NCI-H345 (cell line): Measurements from ENCODE around the gene TRA2B.

Experiments used
- DNase-seq: peaks from one replicate; lab custom pipeline; 2025; lab: John Stamatoyannopoulos, UW

TRA2B gene

DNA sequence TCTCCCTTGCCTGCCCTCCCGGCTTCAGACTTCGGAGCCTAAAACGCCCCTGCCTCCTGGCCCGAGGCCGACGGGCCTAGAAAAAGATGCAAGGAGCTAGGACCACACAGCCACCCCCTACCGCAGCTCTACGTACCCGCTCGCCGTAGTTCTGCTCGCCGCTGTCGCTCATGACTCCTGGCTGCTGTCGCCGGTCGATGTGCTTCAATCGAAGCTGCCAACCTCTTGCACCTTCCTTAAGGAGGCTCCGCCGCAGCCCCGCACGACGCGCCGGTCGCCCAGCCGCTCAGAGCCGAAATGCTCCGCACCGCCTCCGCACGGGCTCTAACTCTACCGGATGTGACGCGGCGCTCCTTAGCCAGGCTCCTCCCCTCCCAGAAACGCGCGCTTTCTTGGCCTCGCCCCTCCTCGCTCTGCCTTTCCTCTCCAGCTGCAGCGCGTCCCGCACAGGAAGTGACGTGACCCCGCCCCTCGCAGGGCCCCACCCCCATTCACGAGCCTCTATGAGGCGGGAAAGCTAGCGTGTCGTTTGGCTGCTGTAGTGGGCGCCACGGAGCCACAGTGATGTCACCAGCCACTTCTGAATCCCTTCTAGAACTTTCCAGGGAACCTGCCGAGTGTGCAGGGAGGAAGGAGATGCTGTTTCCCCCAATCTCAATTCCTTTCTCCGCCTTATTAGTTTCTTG is at the start of gene TRA2B:
TSS of gene TRA2B (minus strand) at position 326 of the 686 bp plus-strand sequence. CDS start at position 172, 154 bp downstream.
- peak; percentile 99 for DNase-seq

DNA sequence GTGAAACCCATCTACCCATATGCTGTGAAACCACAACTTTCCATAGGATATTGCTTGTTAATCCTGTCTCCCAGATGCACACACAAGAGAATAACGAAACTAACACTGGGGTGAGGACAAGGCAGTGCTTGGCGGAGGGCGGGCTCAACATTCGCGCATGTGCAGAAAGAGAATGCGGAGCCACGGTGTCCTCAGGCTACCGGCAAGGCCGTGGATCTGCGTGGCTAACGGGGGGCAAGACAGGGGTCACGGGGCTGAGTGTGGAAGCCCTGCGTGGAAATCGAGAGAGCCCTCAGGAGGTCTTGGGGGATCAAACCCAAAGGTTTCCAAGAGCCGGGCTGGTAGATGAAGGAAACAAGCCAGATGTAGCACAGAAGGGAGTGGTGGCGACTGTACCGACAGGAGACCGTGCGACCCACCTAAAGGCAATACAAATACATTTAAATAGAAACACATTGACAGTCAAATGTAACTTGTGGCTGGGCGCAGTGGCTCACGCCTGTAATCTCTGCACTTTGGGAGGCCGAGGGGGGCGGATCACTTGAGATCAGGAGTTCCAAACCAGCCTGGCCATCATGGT is 48.5 kb upstream of the TRA2B start:
- no peak for DNase-seq

DNA sequence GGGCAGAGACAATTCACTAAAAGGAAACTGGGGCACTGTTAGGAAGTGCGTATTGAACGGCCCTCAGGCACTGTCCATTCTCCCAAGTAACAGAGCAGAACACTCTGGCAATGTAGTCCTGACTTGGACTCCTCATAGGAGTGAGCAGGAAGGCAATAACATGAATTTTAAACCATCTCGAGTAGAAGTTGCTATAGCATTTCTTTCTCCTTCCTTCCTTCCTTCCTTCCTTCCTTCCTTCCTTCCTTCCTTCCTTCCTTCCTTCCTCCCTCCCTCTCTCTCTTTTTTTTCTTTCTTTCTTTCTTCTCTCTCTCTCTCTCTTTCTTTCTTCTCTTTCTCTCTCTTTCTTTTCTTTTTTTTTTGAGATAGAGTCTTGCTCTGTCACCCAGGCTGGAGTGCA is 46.4 kb upstream of the TRA2B start:
- DNase-seq, result no peak

DNA sequence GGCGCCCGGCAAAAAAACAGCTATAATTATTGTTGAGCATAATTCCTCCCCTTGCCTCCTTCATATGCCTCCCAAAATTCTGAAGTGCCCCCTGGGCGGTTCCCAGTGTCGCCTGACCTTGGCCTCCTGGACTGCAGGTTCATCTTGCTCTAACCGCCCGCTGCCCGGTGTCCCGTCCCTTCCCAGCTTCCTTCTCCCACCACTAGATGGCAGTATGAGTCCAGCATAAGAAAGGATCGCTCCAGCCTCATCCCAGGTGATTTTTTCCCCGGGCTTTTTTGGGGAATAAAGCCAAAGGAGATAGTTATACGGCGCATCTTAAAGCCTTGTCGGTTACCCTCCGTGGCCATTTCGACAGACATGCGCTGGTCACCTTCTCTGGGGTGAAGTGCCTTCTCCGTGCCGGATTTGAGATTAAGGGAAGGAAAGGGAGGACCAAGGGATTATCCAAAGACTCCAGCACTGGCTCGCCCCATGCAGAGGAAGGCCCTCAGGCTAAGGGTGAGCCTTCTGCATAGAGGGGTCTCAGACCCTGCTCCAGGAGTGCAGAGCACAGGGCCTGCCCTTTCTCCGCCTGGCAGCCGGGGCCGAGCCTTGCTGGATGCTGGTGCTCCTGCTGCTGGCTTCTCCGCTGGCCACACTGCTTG is 45.8 kb upstream of the TRA2B start:
- peak; percentile 85 for DNase-seq

DNA sequence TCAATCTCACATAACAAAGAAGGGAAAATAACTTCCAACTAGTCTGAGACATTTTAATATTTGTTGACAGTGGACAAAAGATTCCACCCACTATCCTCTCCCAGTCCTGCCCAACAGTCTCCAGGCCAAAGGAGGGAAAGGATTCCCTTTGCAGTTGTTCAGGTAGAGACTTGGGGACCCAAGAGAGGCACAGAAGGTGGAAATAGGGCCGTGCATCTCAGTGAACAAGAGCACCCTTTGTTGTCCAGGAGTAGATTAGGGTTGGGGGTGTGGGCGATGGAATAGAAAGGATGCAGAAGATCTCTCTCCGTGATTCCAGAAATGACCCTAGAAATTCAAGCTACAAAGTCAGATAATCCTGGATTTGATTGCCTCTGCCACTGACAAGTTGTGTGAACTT is 44.8 kb upstream of the TRA2B start:
- DNase-seq, result no peak

DNA sequence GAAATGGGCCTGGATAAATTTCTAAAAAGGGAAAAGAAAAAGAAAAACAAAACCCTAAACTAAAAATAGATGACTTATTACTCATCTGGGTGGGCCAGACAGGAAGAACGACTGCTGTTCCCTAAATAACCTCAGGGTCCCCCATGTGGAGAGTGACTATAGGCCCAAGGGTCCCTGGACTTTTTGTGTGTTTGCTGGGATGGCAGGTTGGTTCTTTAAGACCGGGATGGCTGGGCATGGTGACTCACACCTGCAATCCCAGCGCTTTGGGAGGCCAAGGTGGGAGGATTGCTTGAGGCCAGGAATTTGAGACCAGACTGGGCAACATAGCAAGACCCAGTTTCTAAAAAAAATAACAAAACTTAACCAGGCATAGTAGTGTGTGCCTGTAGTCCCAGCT is 43.8 kb upstream of the TRA2B start:
- no peak for DNase-seq

DNA sequence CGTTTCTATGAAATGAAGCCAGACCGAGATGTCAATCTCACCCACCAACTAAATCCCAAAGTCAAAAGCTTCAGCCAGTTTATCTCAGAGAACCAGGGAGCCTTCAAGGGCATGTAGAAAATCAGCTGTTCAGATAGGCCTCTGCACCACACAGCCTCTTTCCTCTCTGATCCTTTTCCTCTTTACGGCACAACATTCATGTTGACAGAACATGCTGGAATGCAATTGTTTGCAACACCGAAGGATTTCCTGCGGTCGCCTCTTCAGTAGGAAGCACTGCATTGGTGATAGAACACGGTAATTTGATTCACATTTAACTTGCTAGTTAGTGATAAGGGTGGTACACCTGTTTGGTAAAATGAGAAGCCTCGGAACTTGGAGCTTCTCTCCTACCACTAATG is 41.9 kb upstream of the TRA2B start:
- DNase-seq, result no peak

DNA sequence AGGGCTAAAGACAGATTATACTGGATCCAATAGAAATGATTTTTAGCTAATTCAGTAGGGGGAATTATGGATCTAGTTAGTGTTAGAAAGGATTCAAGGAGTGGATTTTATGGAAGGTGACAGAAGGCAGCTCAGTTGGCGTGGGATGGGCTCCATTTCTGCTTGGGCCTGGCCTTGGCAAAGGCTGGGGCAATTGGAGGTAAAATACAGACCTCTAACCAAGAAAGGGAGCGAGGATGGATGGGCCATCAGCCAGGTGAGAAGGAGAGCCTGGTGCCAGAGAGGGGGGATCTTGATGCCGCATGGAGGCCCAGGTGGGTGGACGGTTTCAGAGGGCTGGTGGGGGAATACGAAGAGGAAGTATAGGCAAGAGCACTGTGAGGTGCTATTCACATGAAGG is 40.7 kb upstream of the TRA2B start:
- no peak for DNase-seq

DNA sequence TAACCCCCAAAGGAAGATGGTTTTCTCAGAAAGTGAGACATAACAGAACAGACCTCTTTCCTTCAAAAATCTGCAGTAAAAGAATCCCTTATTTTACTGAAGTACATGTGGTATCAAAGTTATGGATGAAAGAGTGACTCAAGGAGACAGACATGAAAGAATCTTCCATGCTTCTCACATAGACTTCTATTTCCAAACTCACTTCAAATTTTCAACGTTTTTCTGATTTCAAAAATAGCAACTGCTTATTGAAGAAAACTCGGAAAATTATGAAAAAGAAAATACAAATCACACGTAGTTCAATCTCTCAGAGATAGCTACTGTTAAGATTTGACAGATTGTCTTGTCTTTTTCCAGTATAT is 39.8 kb upstream of the TRA2B start:
- DNase-seq, result no peak

DNA sequence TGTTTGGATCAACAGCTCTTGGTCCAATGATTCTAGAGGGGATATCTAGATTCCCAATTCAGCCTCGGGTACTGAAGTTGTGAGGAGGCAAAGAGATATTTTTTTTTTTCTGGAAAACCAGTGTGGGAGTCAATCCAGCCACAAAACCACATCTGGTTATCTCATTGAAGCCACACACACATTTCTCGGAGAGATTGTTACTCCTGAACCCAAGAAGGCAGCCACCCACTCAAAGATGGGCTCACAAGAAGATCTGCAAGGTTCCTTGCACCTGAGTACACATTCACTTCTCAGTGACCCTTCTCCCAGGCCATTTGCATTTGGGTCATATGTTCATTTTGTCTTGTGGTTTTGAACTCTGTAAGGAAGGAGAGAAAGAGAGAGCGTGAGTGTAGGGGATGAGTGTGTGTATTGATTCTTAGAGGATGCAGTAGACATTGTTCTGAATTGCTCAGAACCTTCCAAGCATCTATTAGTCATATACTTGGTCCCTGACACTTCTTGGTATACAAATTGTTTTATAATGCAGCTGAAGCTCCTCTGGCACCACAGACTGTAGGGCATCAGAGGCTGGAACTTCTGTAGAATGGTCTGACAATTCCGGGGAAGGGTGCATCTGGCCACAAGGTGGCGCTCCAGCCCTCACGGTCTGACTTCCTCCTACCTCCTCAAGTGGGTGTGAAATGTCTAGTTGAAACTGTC is 39.3 kb upstream of the TRA2B start:
- DNase-seq, result peak; percentile 75

DNA sequence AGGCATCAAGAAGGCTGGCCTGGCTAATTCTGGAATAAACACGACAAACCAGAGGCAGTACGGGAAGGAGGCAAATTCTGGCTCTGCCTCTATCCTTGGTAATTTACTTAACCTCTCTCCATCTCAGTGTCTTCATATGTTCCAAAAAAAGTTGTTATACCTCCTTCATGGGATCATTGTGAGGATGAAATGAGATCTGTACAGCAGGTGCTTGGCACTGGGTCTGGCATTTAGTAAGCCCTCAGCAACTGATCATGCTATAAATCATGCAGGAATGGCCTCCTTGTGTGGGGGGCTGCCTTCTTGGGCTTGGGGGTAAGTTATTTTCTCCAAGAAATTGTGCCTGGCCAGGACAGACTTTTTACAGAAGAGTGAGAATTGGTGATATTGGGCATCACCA is 38.3 kb upstream of the TRA2B start:
- no peak for DNase-seq

DNA sequence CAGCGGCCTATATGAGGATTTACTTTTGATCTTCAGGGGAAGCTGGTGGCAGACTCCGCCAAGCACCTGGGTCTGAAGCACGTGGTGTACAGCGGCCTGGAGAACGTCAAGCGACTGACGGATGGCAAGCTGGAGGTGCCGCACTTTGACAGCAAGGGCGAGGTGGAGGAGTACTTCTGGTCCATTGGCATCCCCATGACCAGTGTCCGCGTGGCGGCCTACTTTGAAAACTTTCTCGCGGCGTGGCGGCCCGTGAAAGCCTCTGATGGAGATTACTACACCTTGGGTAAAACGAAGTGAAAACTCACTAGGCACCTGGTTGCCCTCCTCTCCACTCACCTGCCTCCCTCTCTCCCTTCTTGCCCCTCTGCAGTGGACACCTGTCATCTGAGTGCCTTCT is 33.8 kb upstream of the TRA2B start:
- DNase-seq, result no peak

DNA sequence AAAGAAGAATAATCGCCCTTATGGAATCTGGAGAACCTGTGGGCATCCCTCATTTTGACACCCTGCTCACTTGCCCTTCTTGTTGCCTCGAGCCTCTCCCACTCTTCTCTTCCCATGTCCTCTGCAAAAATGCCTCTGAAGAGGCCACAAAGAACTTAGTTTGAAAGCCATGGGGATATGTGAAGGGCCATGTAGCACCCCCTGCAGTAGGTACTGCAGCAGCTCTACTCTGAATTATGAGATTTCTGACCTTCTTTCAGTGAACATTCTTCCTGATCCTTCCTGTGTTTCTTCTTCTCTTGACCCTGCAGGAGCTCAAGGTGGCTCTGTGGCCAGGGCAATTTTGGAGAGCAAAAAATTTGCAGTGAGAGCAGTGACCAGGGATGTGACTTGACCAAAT is 30.4 kb upstream of the TRA2B start:
- no peak for DNase-seq

DNA sequence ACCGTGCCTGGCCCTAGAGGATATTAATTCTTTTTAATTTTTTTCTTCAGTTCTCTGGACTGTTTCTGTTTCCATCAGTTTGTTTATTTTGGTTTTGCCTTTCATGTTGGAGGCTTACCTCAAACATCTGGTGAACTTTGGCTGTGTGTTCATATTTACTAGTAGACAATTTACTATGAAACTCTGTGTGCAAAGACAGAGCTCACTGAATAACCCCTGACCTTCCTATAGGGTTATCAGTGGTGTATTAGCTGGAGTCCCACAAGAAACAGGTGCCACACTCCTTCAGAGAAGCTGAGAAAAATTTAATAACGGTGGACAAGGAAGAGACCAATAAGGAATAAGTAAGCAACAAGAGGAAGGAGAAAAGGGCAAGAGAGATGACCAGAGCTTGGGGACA is 28.8 kb upstream of the TRA2B start:
- no peak for DNase-seq

DNA sequence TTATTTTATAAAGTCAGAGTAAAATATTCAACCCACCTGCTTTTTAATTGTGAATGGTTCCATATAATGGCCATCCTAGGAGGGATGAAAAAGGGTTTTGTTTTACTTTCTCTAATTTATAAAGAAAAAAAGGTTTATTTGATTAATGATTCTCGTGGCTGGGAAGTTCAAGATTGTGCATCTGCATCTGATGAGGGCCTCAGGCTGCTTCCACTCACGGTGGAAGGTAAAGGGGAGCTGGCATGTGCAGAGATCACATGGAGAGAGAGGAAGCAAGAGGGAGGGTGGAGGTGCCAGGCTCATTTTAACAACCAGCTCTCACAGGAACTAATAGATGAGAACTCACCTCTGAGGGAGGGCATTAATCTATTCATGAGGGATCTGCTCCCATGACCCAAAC is 27.7 kb upstream of the TRA2B start:
- DNase-seq, result no peak

DNA sequence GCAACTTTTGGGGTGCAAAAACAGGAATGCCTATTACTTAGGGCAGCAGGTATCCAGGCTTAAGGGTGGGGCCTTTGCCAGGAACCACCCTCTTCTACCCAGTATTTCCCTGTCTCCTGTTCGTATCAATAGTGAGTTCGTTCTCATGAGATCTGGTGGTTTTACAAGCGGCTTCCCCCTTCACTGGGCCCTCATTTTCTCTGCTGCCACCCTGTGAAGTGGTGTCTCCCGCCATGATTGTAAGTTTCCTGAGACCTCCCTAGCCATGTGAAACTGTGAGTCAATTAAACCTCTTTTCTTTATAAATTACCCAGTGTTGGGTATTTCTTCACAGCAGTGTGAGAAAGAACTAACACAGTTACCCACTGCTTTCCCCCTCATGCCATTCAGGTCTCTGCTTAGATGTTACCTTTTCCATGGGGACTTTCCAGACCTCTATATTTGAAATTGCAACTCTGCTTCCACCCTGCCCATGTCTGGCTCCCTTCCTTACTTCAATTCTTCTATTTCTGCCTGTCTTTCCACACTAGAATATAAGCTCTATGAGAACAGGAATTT is 23.9 kb upstream of the TRA2B start:
- DNase-seq, result no peak

DNA sequence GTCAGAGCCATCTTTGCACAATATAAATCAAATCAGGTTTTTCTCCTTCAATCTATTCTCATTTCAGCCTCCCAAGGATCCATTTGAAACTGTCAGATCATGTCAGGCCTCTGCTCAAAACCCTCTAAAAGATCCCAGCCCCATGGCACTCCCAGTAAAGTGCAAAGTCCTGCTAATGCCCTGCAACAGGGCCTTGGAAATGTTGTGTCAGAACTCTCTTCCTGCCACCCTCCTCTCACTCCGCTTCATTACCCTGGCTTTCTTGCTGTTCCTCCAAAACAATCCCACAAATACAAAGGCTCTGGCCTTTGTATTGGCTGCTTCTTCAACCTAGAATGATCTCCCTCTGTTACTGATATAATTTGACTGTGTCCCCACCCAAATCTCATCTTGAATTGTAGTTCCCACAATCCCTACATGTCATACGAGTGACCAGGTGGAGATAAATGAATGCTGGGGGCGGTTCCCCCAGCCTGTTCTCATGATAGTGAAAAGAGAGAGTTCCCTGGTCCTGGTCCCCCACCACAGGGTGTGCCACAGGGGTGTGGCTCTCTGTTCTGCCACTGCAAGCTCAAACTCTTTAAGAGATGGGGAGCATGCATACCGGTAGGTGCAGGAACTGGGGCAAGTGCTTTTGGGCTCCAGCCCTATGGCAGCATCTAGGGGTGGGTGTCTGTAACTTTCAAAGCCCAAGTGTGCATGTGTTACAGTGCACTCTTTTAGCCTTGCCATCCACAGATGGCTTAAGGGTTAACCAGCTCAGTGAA is 22.9 kb upstream of the TRA2B start:
- DNase-seq, result no peak

DNA sequence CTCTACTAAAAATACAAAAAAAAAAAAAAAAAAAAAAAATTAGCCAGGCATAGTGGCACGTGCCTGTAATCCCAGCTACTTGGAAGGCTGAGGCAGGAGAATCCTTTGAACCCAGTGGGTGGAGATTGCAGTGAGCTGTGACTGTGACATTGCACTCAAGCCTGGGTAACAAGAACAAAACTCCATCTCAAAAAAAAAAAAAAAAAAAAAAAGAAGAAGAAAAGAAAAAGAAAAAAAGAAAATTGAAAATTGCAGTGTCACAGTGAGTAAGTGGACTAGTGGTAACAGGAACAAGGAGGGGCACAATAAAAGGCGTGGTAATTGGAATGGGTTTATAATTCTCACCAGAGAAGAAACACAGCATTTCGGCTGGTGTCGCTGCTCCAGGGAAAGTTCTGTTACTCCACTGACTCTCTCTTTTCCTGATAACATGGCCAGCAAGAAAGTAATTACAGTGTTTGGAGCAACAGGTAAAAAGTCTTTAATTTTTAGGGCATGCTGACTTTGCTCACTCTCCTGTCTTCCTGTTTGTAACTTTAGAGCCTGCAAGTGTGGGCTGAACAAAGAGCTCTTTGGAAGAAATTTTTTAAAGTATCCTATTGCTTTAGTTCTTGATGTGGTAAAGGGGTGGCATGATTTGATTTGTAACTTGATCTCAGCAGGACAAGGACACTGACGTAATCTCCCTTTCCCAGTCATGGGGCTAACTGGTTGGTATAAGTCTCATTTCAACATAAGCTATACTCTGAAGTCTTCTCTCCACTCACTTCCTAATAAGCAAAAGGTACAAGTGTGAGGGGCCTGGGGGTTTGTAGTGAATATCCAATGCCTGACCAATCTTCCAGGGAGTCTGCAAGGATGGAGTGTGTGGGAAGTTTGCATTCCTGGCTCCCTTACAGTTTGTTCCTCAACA is 22.1 kb upstream of the TRA2B start:
- DNase-seq, result no peak

DNA sequence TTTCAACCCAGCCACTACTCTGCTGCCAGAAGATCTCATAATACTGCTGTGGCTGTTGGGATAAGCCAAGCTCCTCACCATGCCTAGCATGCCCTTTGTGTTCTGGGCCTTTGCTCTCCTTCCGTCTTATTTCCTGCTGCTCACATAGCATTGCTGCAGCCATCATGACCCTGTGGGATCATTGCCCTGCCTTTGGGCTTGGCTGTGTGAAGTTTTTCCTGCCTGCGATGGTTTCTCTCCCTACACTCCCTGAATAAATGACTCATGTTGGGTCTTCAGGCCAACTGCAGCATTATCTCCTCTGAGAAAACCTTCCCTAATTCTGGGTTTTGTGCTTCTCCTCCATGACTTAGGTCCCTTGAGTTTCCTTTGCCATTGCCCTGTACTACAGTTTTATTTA is 20.8 kb upstream of the TRA2B start:
- DNase-seq, result no peak

DNA sequence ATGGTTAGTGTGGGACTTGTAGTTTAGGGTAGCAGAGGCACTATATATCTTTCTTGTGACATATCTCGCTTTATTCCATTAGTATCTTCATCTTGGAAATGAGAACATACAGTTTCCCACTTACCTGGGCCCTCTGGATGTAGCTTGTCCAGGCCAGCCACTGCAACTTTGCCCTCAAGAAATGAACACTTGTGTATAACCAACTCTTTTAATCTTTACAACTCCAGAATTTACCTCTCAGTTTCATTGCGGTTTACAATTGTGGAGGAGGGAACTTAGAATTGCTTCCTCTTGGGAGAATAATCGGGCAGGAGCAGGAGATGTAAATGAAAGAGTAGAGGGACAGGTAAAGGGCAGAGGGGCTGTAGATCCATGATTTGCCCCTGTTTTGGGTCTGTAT is 18.4 kb upstream of the TRA2B start:
- DNase-seq, result no peak

DNA sequence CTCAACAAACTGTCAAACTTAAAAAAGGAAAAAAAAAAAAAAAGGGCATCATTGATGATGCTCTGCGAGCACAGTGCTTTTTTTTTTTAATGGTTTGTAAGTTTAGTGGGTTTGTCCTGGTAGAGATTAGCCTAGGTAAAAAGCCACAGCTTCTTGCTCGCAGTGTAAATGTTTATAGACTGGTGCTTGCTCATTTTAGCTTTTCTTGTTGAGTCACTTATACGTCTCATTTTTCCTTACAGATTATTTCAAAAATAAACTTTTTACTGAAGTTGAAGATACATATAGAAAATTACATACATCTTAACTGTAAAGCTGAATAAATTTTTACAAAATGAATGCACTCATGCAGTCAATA is 16.5 kb upstream of the TRA2B start:
- DNase-seq, result no peak
